Loucy (cell line): ENCODE results near the gene POU4F1.

Experiments
- H2AFZ ChIP-seq: fragments of 200-600 bp; sonication (generic); 2 replicates; pipeline ENCODE4 v1.6.0; 2016; ENCODE audit warnings: antibody characterized with exemption, mild to moderate bottlenecking, low read length, moderate library complexity
- H3F3A ChIP-seq: fragments of 200-600 bp; 2 replicates; pipeline ENCODE4 v1.6.0; 2016; ENCODE audit warnings: antibody characterized with exemption, low read depth, mild to moderate bottlenecking
- H3K27me3 ChIP-seq: fragments of 200-600 bp; sonication (generic); 2 replicates; pipeline ENCODE4 v1.6.1; 2014; ENCODE audit warnings: low read length, mild to moderate bottlenecking; ENCODE audit not compliant: insufficient read depth, poor library complexity, severe bottlenecking
- H3K36me3 ChIP-seq: fragments of 200-600 bp; sonication (generic); 2 replicates; pipeline ENCODE4 v1.6.1; 2016; ENCODE audit warnings: low read length; ENCODE audit not compliant: insufficient read depth
- H3K4me1 ChIP-seq: fragments of 200-600 bp; sonication (generic); 2 replicates; pipeline ENCODE4 v1.5.1; 2014; ENCODE audit warnings: low read length, mild to moderate bottlenecking; ENCODE audit not compliant: insufficient read depth, poor library complexity, severe bottlenecking
- H3K4me2 ChIP-seq: fragments of 200-600 bp; sonication (generic); 2 replicates; pipeline ENCODE4 v1.6.0; 2014; ENCODE audit warnings: antibody characterized with exemption, low read length, low read depth, mild to moderate bottlenecking; ENCODE audit not compliant: poor library complexity, severe bottlenecking
- H3K4me3 ChIP-seq: fragments of 200-600 bp; sonication (generic); 2 replicates; pipeline ENCODE4 v1.5.1; 2014; ENCODE audit warnings: low read length, mild to moderate bottlenecking, mixed read lengths; ENCODE audit not compliant: poor library complexity, severe bottlenecking
- H3K79me2 ChIP-seq: fragments of 200-600 bp; sonication (generic); 2 replicates; pipeline ENCODE4 v1.6.1; 2014; ENCODE audit warnings: low read length; ENCODE audit not compliant: insufficient read depth
- H3K9ac ChIP-seq: fragments of 200-600 bp; sonication (generic); 2 replicates; pipeline ENCODE4 v1.6.0; 2014; ENCODE audit warnings: mild to moderate bottlenecking, low read depth, low read length, moderate library complexity; ENCODE audit not compliant: poor library complexity, severe bottlenecking
- H3K9me2 ChIP-seq: fragments of 200-600 bp; sonication (generic); replicated peaks from 2 replicates; pipeline ENCODE4 v1.6.1; 2016; ENCODE audit warnings: low read depth, low read length, mixed read lengths
- H3K9me3 ChIP-seq: fragments of 200-600 bp; sonication (generic); 2 replicates; pipeline ENCODE4 v1.6.1; 2014; ENCODE audit warnings: mild to moderate bottlenecking, antibody characterized with exemption, low read length, low read depth; ENCODE audit not compliant: insufficient read depth
- H4K20me1 ChIP-seq: fragments of 200-600 bp; sonication (generic); 2 replicates; pipeline ENCODE4 v1.6.0; 2014; ENCODE audit warnings: antibody characterized with exemption, low read length, mild to moderate bottlenecking; ENCODE audit not compliant: insufficient read depth, poor library complexity, severe bottlenecking
- CTCF ChIP-seq: fragments of 200-600 bp; sonication (generic); conservative IDR thresholded peaks from 2 replicates; pipeline ENCODE4 v1.5.1; 2014; ENCODE audit warnings: mild to moderate bottlenecking, antibody characterized with exemption, low read length
- EZH2phosphoT487 ChIP-seq: fragments of 200-600 bp; IDR thresholded peaks from 2 replicates; pipeline ENCODE4 v1.6.1; 2018; ENCODE audit warnings: antibody characterized with exemption, mild to moderate bottlenecking, moderate library complexity, borderline replicate concordance

Gene POU4F1

GRCh38 chr13:78603240-78603957 is at the start of gene POU4F1:
Gene POU4F1 (minus strand): TSS chr13:78603552. CDS start chr13:78603326, 226 bp downstream.
- Histone ChIP-seq H4K20me1 (no peaks in the 10 kb centered on the region), H3K4me3 (no peak within 1 kb of the TSS), H3K79me2 (no peaks in the 10 kb centered on the region), H3K9me2 (no peaks in the 10 kb centered on the region), H3K27me3 (no peaks in the 10 kb centered on the region), H3K9ac (no peak within 1 kb of the TSS), H3K4me2 (peak within 1 kb of the TSS; percentile 59), H2AFZ (no peak within 1 kb of the TSS), H3K9me3 (no peaks in the 10 kb centered on the region), H3K4me1 (peaks cover 23% of the 10 kb centered on the region), H3K36me3 (no peaks in the 10 kb centered on the region), H3F3A (no peaks in the 10 kb centered on the region)
- no peak for TF ChIP-seq EZH2phosphoT487
- TF ChIP-seq CTCF, result no peak

DNA sequence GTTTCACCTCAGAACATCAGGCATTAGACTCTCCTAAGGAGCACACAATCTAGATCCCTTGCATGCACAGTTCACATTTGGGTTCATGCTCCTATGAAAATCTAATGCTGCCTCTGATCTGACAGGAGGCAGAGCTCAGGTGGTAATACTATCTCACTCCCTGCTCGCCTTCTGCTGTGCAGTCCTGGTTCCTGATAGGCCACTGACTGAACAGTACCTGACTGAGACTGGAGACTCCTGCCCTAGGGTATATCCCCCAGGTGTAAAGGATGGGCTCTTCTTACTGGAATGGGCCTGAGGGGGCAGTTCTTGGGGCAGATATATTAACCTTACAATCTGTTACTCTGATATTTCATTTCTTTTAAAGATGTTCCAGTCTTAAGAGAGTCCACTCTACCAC is 49.3 kb upstream of the POU4F1 start:
- Histone ChIP-seq H3K9me2 (no peaks in the 10 kb centered on the region), H3K4me1 (peaks cover 86% of the 10 kb centered on the region), H3K79me2 (peaks cover 99% of the 10 kb centered on the region), H3K27me3 (no peaks in the 10 kb centered on the region), H3K9me3 (no peaks in the 10 kb centered on the region), H3K36me3 (no peaks in the 10 kb centered on the region), H3K4me3 (peak overlapping the region; percentile 4), H3F3A (peaks cover 15% of the 10 kb centered on the region; the same call in 1 of the 2 replicates), H3K9ac (no peak overlapping the region), H3K4me2 (peak overlapping the region; percentile 69), H4K20me1 (peaks cover 87% of the 10 kb centered on the region), H2AFZ (no peak overlapping the region)
- no peak for TF ChIP-seq CTCF
- no peak for TF ChIP-seq EZH2phosphoT487

GRCh38 chr13:78650717-78651083 is 47.3 kb upstream of the POU4F1 start:
- H3K9me3 ChIP-seq, result no peaks in the 10 kb centered on the region
- peaks cover 15% of the 10 kb centered on the region; the same call in 1 of the 2 replicates for H3F3A ChIP-seq
- peak overlapping the region; percentile 69 for H3K4me2 ChIP-seq
- TF ChIP-seq CTCF (no peak), EZH2phosphoT487 (no peak)
- no peak overlapping the region for H3K9ac ChIP-seq
- H4K20me1 ChIP-seq, result peaks cover 93% of the 10 kb centered on the region
- H3K79me2 ChIP-seq, result peaks cover 100% of the 10 kb centered on the region
- no peaks in the 10 kb centered on the region for H3K9me2 ChIP-seq
- peaks cover 5% of the 10 kb centered on the region for H3K36me3 ChIP-seq
- H3K4me1 ChIP-seq, result peaks cover 88% of the 10 kb centered on the region
- no peak overlapping the region for H2AFZ ChIP-seq
- peak overlapping the region; percentile 50 for H3K4me3 ChIP-seq
- H3K27me3 ChIP-seq, result no peaks in the 10 kb centered on the region
